T-helper 1 cell treated with Interleukin-12 subunit alpha and Interleukin-12 subunit beta and Interleukin-4 antibody, amounts not matched to agents 30 μg/mL and 1 μg/mL, for 36 hours (primary cell): ENCODE measurements around the gene AMOTL1.
"Not testable (repeated sequence)": the region's sequence is repeated elsewhere in the genome, so short reads cannot be mapped to it uniquely, and the experiment has no call there.

Source experiments
- H3K27ac Mint-ChIP-seq: one replicate; pipeline ENCODE4 v1.8.0; 2021; ENCODE audit warnings: mild to moderate bottlenecking, mixed read lengths
- H3K27me3 Mint-ChIP-seq: one replicate; pipeline ENCODE4 v1.8.0; 2021; ENCODE audit warnings: low read depth, mixed read lengths
- H3K36me3 Mint-ChIP-seq: one replicate; pipeline ENCODE4 v1.8.0; 2021; ENCODE audit warnings: low read depth, mixed read lengths
- H3K4me1 Mint-ChIP-seq: one replicate; pipeline ENCODE4 v1.8.0; 2021; ENCODE audit warnings: low read depth, mixed read lengths
- H3K4me3 Mint-ChIP-seq: one replicate; pipeline ENCODE4 v1.8.0; 2021; ENCODE audit warnings: mild to moderate bottlenecking, moderate library complexity, mixed read lengths
- H3K9me3 Mint-ChIP-seq: one replicate; pipeline ENCODE4 v1.8.0; 2021; ENCODE audit warnings: mixed read lengths

The AMOTL1 gene

GRCh38 chr11:94788396-94788795 lies 20.2 kb downstream of the AMOTL1 start:
- Mint-ChIP-seq H3K27me3 (peaks cover 5% of the 10 kb centered on the region), H3K9me3 (no peaks in the 10 kb centered on the region), H3K36me3 (no peaks in the 10 kb centered on the region), H3K4me1 (peaks cover 2% of the 10 kb centered on the region), H3K4me3 (no peak overlapping the region), H3K27ac (no peak overlapping the region)

- Mint-ChIP-seq H3K4me3 (no peak overlapping the region), H3K9me3 (no peaks in the 10 kb centered on the region), H3K36me3 (no peaks in the 10 kb centered on the region), H3K27me3 (no peaks in the 10 kb centered on the region), H3K4me1 (peaks cover 2% of the 10 kb centered on the region), H3K27ac (no peak overlapping the region)
Measured at GRCh38 chr11:94790197-94790596, 22.0 kb downstream of the AMOTL1 start.

- Mint-ChIP-seq H3K4me1 (peaks cover 2% of the 10 kb centered on the region), H3K36me3 (no peaks in the 10 kb centered on the region), H3K9me3 (no peaks in the 10 kb centered on the region), H3K27me3 (no peaks in the 10 kb centered on the region), H3K4me3 (no peak overlapping the region), H3K27ac (no peak overlapping the region)
Measured at GRCh38 chr11:94790661-94791180, 22.6 kb downstream of the AMOTL1 start.

- Mint-ChIP-seq H3K27me3 (no peaks in the 10 kb centered on the region), H3K4me3 (no peak overlapping the region), H3K4me1 (peaks cover 2% of the 10 kb centered on the region), H3K36me3 (no peaks in the 10 kb centered on the region), H3K9me3 (no peaks in the 10 kb centered on the region), H3K27ac (no peak overlapping the region)
Measured at GRCh38 chr11:94791216-94791889, 23.2 kb downstream of the AMOTL1 start.

- not testable (repeated sequence) for H3K4me1 Mint-ChIP-seq, H3K36me3 Mint-ChIP-seq, H3K9me3 Mint-ChIP-seq, H3K27me3 Mint-ChIP-seq, H3K27ac Mint-ChIP-seq, H3K4me3 Mint-ChIP-seq
Measured at GRCh38 chr11:94791942-94792341, 23.8 kb downstream of the AMOTL1 start.

- H3K27ac Mint-ChIP-seq, result no peak overlapping the region
- no peak overlapping the region for H3K4me3 Mint-ChIP-seq
- H3K27me3 Mint-ChIP-seq, result no peaks in the 10 kb centered on the region
- no peaks in the 10 kb centered on the region for H3K36me3 Mint-ChIP-seq
- no peaks in the 10 kb centered on the region for H3K4me1 Mint-ChIP-seq
- no peaks in the 10 kb centered on the region for H3K9me3 Mint-ChIP-seq
Measured at GRCh38 chr11:94792451-94792850, 24.3 kb downstream of the AMOTL1 start.

GRCh38 chr11:94793002-94793401 lies 24.8 kb downstream of the AMOTL1 start:
- Mint-ChIP-seq H3K36me3 (no peaks in the 10 kb centered on the region), H3K4me1 (no peaks in the 10 kb centered on the region), H3K4me3 (no peak overlapping the region), H3K9me3 (no peaks in the 10 kb centered on the region), H3K27me3 (no peaks in the 10 kb centered on the region), H3K27ac (no peak overlapping the region)

- H3K36me3 Mint-ChIP-seq, result no peaks in the 10 kb centered on the region
- H3K27ac Mint-ChIP-seq, result no peak overlapping the region
- no peaks in the 10 kb centered on the region for H3K9me3 Mint-ChIP-seq
- no peaks in the 10 kb centered on the region for H3K4me1 Mint-ChIP-seq
- H3K4me3 Mint-ChIP-seq, result no peak overlapping the region
- H3K27me3 Mint-ChIP-seq, result no peaks in the 10 kb centered on the region
Measured at GRCh38 chr11:94793822-94794221, 25.7 kb downstream of the AMOTL1 start.

GRCh38 chr11:94794287-94795168 lies 26.4 kb downstream of the AMOTL1 start:
- H3K9me3 Mint-ChIP-seq, result no peaks in the 10 kb centered on the region
- H3K27ac Mint-ChIP-seq, result no peak overlapping the region
- H3K4me1 Mint-ChIP-seq, result no peaks in the 10 kb centered on the region
- no peak overlapping the region for H3K4me3 Mint-ChIP-seq
- no peaks in the 10 kb centered on the region for H3K36me3 Mint-ChIP-seq
- no peaks in the 10 kb centered on the region for H3K27me3 Mint-ChIP-seq

- H3K4me1 Mint-ChIP-seq, result no peaks in the 10 kb centered on the region
- no peaks in the 10 kb centered on the region for H3K9me3 Mint-ChIP-seq
- no peak overlapping the region for H3K27ac Mint-ChIP-seq
- no peaks in the 10 kb centered on the region for H3K36me3 Mint-ChIP-seq
- H3K27me3 Mint-ChIP-seq, result no peaks in the 10 kb centered on the region
- no peak overlapping the region for H3K4me3 Mint-ChIP-seq
Measured at GRCh38 chr11:94795476-94796189, 27.5 kb downstream of the AMOTL1 start.

- Mint-ChIP-seq H3K27ac (no peak overlapping the region), H3K27me3 (no peaks in the 10 kb centered on the region), H3K4me1 (no peaks in the 10 kb centered on the region), H3K9me3 (no peaks in the 10 kb centered on the region), H3K36me3 (no peaks in the 10 kb centered on the region), H3K4me3 (no peak overlapping the region)
Measured at GRCh38 chr11:94796190-94796580, 28.0 kb downstream of the AMOTL1 start.

- Mint-ChIP-seq H3K36me3 (no peaks in the 10 kb centered on the region), H3K27ac (no peak overlapping the region), H3K4me3 (no peak overlapping the region), H3K4me1 (no peaks in the 10 kb centered on the region), H3K27me3 (no peaks in the 10 kb centered on the region), H3K9me3 (no peaks in the 10 kb centered on the region)
Measured at GRCh38 chr11:94796863-94797262, 28.7 kb downstream of the AMOTL1 start.

GRCh38 chr11:94799726-94800125 lies 31.6 kb downstream of the AMOTL1 start:
- Mint-ChIP-seq H3K27me3 (no peaks in the 10 kb centered on the region), H3K27ac (no peak overlapping the region), H3K36me3 (no peaks in the 10 kb centered on the region), H3K4me1 (no peaks in the 10 kb centered on the region), H3K9me3 (no peaks in the 10 kb centered on the region), H3K4me3 (no peak overlapping the region)

GRCh38 chr11:94800414-94800813 lies 32.3 kb downstream of the AMOTL1 start:
- Mint-ChIP-seq H3K27me3 (no peaks in the 10 kb centered on the region), H3K4me3 (no peak overlapping the region), H3K4me1 (no peaks in the 10 kb centered on the region), H3K27ac (no peak overlapping the region), H3K36me3 (no peaks in the 10 kb centered on the region), H3K9me3 (no peaks in the 10 kb centered on the region)
